NCI-H2081 treated with DMSO at 0.1 percent for 48 hours (cell line): ENCODE results near the gene TSPAN11.
"Not testable (repeated sequence)": the region's sequence is repeated elsewhere in the genome, so short reads cannot be mapped to it uniquely, and the experiment has no call there.

Experiments used
- DNase-seq: peaks from one replicate; lab custom pipeline; 2025; lab: John Stamatoyannopoulos, UW

Gene TSPAN11

GRCh38 chr12:31019561-31019960, 93.0 kb downstream of the TSPAN11 start:
- no peak for DNase-seq

DNA sequence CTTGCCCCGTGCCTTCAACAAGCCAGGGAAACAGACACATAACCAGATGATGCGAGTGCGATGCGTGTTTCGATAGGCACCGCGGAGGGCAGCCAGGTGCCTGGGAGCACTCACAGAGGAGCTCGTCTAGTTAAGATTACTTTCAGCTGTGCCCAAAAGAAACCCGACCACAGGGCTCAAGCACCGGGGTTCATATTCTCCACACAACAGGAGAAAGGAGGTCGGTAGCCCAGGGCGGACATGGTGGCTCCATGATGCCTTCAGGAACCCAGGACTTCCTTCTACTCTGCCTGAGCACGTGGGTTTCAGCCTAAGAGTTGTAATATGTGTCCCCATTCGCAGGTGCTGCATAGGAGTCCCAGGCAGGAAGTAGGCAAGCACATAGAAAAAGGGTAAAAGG, 93.4 kb downstream of the TSPAN11 start:
- DNase-seq, result no peak

- no peak for DNase-seq
These were observed 94.0 kb downstream of the TSPAN11 start for GRCh38 chr12:31020385-31021166.

DNA sequence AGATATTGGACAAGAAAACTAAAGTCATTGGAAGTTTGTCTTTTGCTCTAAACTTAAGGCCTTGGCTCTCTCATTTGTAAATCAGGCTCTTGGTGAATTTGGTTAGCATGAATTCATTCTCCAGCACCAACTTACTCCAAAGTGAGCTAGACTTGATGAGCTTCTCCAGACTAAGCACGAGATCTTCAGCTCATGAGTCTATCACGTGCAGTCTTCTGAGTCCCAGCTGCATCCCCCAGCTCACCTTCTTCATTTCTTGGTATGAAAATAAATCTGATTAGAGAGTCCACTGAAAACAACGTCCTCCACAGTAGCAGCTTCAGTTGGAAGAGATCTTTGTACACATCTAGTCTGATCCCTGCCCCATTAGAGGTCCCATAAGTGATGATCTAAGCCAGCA, 94.6 kb downstream of the TSPAN11 start:
- DNase-seq, result no peak

- no peak for DNase-seq
These were observed 95.4 kb downstream of the TSPAN11 start for GRCh38 chr12:31021809-31022494.

DNA sequence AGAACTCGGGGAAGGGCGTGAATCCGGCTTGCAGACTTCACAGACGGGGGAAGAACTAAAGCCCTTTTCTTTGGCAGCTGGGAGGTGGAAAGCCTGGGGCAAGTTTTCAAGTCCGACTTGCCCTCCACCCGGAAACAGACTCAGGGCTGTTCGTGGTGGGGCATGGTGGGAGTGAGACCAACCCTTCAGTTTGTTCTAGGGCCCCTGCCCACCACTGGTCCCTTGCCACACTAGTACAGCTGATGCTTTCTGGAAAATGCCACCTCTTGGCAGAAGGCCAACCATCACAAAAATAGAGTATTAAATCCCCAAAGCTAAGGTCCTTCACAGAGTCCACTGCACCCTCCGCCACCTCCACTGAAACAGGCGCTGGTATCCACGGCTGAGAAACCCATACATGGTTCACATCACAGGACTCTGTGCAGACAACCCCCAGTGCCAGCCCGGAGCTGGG, 96.8 kb downstream of the TSPAN11 start:
- DNase-seq, result no peak

DNA sequence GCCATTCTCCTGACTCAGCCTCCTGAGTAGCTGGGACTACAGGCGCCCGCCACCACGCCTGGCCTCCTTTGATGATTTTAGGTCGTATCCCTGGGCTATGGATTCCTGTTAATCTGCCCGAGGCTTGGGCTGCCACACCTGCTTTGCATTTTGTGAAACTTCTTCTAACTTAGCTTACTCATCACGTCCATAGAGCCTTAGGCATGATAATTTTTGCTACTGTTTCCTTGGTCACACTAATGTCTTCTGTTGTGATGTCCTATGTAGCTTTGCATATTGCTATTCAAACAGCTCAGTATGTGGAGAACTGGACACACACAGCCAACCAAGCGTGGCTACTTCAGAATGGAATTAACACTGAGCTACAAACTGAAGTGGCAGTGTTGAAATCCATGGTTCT, 99.7 kb downstream of the TSPAN11 start:
- no peak for DNase-seq

DNA sequence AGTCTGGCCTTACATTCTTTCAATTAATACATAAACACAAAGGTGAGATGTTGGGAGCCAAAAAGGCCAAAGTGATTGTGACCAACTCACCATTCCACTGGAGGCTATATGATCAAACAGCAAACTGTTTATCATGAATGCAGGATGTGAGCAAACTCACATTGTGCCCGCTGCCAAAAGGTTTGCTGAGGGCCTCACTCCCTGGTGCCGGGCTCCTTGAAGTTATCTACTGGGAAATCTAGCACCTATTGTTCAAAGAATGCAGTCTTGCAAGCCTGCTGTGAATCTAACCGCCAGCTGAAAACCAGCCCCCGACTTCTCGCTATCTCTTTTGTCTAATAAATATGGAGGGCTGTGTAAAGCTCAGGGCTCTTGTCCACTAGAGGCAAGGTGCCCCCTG, 100.5 kb downstream of the TSPAN11 start:
- DNase-seq, result not testable (repeated sequence)

DNA sequence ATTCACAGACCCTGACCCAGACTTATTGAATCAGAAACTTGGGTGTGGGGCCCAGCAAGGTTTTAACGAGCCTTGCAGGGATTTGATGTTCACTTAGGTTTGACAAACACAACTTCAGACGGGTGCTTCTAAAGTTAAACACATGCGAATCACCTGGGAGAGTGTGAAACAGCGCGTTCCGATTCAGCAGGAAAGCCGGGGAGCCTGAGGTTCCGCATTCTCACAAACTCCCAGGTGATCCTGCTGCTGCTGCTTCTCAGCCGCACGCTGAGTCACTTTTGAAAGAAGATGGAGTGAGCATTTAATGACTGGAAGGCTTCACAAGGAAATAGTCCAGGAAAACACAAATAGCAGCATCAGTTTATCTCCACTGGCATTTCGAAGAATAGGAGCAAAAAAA, 102.9 kb downstream of the TSPAN11 start:
- no peak for DNase-seq

DNA sequence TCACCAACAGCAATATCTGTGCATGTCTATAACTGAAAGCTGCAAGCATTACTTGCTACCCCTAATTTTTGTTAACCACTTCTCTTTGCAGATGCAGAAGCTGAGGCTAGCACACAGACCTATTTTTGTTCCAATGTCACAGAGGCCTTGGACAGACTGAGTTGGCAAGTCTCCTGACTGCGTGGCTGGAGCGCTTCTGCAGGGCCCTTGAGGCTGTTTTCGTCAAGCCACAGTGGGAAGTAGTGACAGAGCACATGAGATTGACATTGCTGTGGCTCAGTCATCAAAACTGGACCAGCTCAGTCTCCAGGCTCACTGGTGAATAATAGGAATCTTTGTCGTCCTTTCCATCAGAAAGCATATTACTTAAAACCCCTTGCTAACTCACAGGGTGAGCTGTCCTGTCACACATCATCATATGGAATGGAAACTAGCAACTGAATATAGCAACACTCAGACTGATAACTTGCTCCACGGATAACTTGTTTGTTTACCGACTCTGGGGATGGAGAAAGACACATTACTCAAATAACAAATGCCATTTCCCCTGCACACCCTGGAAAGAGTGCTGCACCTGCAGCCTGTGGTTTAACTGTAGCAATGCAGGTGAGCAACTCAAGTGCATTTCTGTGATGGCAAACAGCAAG, 103.5 kb downstream of the TSPAN11 start:
- DNase-seq, result no peak

DNA sequence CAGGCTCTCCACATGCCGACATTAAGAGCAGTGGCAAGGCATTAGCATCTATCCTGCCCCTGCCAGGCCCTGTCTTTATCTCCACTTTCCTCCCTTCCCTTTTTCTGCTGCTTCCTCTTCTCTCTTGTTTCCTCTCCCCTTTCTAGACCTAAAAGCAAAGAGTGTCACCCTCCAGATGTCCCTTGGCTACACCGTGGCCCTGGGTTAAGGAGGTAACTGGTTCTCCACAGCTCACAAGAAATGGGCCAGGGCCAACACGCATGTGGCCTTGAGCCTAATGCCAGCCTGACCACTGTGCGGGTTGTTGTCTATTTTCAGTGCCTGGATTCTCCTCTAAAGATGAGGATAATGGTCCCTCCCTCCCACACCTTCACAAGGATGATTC, 105.4 kb downstream of the TSPAN11 start:
- DNase-seq, result no peak

- DNase-seq, result no peak
These were observed 106.6 kb downstream of the TSPAN11 start for GRCh38 chr12:31033146-31033545.

DNA sequence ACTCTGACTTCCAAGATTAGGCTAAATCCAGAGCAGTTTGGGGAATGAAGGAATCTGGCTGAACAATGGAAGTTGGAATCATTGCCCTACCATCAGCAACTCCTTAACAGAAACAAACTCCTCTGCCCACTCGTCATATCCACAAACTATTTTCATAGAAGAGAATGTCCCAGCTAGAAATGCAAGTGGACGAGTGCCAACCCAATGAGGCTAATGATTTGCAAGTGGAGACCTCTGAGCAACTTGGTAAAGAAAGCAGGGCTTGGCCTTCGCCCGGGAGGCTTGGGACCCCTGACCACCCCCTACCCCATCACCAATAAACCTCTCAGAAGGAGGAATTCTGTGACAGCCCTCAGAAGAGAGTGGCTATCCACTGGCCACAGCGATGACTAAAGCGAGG, 107.1 kb downstream of the TSPAN11 start:
- no peak for DNase-seq

DNA sequence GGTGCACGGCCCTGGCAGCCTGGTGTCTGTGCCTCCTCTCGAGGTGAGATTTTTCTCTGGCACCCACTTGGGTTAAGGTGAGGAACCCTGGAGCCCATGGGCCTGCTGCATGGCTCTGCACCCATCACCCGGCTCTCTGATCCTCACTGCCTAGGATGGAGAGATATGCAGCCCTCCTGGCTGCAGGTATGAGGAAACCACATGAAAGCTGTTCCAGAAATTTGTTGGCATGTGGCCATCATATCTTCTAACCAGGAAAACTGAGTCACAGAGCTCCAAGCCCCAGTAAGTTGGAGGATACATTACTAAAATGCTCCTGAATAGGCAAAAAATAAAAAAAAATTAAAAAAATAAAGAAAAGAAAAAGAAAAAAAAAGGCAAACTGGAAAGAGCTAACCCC, 107.8 kb downstream of the TSPAN11 start:
- no peak for DNase-seq

- no peak for DNase-seq
These were observed 108.7 kb downstream of the TSPAN11 start for GRCh38 chr12:31035226-31035625.

DNA sequence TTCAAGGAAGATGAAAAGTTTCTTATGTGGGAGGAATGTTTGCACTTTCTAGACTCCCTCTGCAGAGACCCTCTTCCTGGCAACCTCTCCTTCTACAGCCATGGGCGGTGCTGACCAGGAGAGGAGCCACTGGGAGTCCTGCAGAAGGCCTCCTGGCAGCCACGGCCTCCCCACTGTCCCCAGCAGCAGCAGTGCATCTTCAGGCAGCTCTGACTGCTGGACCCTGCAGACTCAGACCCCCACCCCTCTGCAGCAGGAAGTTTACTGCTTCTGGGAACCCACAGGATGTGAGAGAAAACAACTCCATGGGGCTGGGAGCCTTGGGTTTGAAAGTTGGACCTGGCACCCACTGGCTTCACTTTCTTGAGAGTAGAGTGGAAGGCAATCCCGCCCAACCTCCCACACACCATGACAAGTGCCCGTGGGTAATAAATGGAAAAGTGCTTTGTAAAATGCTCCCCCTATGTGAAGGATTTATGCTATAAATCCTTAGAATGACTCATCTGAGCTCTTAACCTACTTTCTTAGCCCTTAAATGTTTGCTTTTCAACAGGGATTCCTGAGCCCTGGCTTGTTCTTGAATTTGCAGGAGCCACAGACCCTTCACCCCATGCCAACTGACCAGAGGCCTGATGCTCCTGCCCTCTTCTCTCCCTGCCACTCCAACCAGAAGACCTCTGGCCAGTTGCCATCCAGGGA, 109.6 kb downstream of the TSPAN11 start:
- no peak for DNase-seq

DNA sequence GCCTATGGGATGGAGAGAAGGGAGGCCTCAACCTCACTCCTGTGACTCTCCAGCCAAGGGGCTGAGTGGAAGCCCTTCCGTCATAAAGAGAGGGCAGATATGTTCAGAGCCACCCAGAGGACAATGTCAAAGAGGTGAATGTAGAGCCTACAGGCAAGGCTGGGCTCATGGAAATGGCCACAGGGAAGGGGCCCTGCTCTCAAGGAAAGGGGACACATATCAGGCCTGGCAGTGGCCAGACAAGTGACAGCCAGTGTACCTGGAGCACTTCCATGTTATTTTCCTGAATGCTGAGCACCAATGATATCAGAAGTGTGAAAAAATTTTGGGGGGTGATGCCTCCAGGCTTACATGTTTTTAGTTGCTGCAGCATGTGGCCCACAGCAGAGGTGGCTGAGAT, 110.5 kb downstream of the TSPAN11 start:
- DNase-seq, result no peak

GRCh38 chr12:31037931-31038330, 111.4 kb downstream of the TSPAN11 start:
- DNase-seq, result no peak

GRCh38 chr12:31041033-31041564, 114.6 kb downstream of the TSPAN11 start:
- DNase-seq, result no peak
